ENCODE measurements around the gene RPA3.

- TF ChIP-seq CTCF (optimal IDR thresholded peaks at IDR 0.05 in 1 of 3, IDR thresholded peaks at IDR 0.05 in 1 of 3, conservative IDR thresholded peaks at IDR 0.05 in 1 of 3; ENCODE audit: extremely low read depth in 1 of 3, insufficient read depth in 2 of 3, low read length in 3 of 3) (no peak), EZH2 (IDR thresholded peaks at IDR 0.05; ENCODE audit: low read length) (no peak)
Measured at GRCh38 chr7:7707246-7707645, 11.2 kb downstream of the RPA3 start.
